NCI-H2196 treated with DMSO at 0.1 percent for 48 hours (cell line): ENCODE results near the gene PFDN2.

Experiments
- DNase-seq: peaks from one replicate; lab custom pipeline; 2025; ENCODE audit not compliant: unreplicated experiment; lab: John Stamatoyannopoulos, UW

The PFDN2 gene

DNA sequence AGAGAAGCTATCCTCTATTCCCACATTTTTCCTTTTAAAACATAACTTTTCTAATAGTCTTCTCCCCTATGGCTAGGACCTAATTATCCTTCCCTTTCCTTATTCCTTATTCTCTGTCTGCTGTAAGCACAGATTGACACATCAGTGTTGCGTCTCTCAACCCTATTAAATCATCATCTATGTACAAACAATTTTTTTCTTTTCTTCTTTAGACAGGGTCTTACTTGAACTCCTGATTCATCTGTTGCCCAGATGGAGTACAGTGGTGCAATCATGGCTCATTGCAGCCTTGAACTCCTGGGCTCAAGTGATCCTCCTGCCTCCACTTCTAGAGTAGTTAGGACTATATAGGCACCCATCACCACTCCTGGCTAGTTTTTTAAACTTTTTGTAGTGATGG is 11.4 kb downstream of the PFDN2 start:
- no peak for DNase-seq

DNA sequence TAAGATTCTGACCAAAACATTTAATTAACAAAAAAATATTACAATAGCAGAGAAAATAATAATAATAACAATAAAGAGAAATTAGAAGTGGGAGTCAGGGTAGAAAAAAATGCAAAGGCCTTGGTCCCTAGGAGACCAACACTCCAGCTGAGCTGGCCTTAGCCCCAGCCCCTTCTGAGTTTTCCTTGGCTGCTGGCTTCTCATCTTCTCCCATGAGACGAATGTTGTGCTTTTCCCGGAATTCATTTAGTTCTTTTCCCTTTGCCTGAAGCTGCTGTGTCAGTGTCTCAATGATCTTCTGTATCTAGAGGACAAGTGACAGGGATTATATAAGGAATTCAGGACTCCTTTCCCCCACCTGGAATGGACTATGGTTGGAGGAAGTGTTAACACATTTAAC is 17.3 kb downstream of the PFDN2 start:
- no peak for DNase-seq

DNA sequence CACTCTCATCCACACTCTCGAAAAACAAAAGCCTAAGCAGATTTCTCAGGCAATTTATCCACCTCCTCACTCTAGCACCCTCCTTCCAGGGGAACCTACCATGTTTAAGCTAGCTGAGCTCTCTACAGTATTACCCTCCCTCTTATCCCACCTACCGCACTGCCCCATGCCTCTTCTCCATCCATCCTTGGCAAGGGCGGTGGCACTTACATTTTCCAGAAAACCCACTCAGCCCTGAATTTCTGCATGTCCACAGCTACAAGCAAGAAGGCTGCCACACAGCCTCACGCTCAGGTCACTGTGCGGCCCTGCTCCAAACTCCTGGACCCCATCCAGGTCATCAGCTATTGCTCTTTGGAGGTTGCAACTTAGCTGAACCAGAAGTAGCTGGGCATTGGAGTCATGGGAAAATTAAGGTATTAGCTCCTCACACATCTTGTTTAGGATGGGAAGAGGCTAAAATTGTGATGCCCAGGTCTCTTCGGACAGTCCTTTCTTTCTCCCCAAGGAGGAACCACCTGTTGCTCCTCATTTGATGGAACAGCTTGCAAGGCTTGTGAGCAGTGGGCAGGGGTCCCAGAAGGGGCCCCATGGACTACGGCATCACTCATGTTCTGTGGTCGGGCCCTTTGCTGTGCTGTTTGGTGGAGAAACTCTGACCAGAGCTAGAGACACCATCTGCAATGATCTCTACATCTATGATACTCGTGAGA is 18.6 kb downstream of the PFDN2 start:
- no peak for DNase-seq

DNA sequence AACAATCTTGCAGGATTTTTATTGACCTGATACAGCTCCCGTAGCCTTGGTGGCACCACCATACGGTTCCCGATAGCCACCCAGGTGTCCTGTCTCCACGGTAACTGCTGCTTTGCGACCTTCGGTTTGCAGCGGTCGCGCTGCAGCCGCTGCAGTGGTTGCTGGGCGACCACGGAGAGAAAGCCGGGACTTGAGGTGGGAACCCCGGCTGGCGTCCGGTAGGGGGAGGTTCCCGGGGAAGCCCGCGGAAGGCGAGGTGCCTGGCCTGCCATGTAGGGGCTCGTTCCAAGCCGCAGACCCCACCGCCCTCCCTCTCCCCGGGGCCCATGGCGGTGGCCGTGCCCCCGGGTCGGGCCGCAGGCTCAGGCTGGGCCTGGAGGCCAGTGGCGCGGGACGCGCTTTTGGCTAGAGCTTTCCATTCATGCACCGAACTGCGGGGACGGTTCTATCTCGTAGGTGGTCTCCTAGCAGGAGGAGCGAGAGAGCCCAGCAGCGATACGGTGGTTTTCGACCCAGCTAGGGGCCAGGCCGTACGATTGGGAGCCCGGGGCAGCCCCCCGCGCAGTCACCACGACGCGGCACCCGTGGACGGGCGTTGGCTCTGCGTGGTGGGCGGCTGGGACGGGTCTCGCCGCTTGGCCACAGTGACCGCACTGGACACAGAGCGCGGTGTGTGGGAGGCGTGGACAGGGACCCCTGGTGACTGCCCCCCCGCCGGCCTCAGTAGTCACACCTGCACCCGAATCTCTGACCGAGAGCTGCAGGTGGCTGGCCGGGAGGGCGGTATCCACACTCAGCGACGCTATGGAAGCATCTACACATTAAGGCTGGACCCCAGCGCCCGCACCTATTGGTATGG is 19.4 kb downstream of the PFDN2 start, which contains the start of gene KLHDC9:
Gene KLHDC9, plus strand, starts transcription at position 152 of the 859 bp plus-strand sequence. Its CDS starts 175 bp downstream, at position 327.
- peak; percentile 81 for DNase-seq

DNA sequence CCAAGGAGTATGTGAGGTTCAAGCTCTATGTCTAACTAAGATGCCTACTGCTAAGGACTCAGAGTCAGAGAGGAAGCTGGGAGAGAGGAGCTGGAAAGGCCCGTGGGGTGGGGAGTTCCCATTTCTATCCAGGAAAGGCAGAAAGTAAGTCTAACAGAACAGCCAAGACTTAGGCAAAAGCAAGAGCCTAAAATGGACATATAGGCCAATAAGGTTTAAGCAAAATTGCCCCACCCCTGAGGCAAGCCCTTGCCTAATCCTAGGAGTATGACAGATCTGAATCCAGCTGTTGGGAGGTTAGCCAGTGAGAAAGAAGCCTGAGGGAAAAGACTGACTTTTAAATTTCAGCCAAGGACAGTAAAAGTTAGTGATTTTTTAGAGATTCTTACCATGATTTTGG is 21.3 kb downstream of the PFDN2 start:
- DNase-seq = no peak

DNA sequence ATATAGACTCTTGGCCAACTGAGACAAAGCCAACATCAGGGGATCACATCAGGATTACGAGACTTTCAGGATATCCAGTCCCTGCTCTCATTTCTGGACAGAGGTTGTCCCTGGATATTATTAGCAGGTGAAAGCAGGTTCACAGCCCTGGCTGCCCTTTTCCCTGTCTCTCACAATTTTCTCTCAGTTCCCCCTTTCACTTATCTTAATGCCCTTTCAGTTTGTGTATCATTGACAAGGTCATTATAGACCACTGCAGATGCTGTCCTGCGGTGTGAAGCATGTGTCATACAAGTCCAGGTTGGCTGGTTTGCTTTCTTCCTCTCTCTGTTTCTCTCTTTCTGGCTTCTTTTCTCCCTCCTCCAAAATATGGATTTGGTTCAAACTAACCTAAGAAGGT is 21.8 kb downstream of the PFDN2 start:
- no peak for DNase-seq

DNA sequence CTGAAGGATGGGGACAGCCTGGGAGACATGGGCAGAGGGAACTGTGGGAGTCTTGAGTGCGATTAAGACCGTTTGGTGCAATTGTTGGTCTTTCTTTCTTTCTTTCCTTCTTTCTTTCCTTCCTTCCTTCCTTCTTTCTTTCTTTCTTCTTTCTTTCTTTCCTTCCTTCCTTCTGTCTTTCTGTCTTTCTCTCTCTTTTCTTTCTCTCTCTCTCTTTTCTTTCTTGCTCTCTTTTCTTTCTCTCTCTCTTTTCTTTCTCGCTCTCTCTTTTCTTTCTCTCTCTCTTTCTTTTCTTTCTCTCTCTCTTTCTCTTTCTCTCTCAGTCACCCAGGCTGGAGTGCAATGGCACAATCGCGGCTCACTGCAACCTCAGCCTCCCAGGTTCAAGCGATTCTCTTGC is 22.6 kb downstream of the PFDN2 start:
- no peak for DNase-seq

DNA sequence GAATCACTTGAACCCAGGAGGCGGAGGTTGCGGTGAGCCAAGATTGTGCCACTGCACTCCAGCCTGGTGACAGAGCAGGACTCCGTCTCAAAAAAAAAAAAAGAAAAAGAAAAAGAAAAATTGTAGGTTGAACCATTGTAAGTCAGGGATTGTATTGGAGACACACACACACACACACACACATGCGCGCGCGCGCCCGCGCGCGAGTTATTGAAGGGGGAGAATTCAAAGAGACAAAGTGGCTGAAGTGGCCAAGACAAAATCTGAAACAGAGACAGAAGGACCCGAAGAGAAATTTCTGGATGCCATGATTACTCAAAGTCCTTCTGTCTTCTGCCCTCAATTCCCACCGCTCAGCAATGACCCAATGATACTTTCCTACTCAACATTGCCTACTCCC is 23.4 kb downstream of the PFDN2 start:
- DNase-seq = no peak

DNA sequence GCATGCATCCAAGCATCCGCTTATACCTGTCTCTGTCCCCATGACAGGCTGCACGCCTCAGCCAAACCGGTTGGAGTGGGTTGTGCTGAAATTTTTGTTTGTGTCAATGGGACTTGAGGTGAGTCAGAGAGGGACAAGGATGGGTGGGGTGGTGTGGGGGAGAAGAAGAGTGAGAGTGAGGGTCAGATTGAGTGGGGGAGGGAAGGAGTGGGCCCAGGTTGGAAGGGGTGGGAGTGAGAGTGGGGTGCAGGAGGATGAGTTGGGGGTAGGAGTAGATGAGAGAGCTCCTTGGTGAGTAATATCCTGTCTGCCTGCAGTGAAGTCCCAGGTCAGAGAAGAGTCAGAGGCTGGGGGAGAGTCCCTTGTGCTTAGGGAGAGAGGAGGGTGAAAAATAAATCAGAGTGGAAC is 25.2 kb downstream of the PFDN2 start:
- no peak for DNase-seq

DNA sequence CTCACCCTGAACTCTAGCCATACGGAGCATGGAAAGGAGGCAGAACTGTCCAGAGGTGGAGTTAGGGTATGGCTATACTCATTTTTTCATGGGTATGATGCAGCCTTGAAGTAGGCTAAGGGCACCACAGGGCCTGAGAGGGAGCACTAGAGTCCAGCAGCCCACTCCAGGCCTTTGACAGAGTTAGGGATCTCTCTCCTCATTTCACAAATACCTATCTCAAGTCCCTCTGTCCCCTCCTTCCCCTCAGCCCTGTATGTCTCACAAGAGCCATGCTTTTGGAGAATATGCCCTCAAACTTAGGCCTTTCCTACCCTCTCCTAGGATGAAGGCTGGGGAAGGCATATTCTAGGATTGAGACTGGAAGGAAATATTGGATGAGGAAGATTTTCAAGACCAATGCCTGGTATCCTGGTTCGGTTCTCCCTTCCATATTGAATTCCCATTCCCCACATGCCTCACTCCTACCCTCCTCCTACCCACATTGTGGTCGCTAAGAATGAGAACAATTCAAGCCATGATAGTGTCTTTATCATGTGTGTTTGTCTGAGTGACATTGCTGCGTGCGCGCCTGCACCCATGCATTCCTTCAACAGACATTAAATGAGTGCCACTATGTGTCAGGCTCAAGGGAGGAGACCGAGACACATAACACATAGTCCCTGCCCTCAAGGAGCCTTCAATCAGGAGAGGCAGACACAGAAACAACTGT is 25.9 kb downstream of the PFDN2 start:
- no peak for DNase-seq

DNA sequence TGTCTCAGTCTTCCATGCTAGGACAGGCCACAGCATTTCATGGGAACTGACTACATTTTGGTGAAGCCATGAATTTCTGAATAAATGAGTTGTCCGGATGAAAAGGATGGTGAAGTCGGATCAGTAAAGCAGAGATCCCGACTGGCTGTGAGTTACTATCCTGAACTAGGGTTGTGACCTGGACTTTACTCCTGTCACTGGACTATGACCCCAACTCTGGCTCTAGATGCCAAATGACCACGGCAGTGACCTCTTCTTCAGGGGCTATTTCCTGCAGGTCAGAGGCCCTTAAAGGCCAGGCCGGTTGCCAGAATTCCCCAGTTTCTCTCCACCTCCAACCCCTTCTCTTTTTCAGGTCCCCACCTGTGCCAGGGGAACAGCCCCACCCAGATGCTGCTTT is 26.7 kb downstream of the PFDN2 start:
- DNase-seq = no peak

DNA sequence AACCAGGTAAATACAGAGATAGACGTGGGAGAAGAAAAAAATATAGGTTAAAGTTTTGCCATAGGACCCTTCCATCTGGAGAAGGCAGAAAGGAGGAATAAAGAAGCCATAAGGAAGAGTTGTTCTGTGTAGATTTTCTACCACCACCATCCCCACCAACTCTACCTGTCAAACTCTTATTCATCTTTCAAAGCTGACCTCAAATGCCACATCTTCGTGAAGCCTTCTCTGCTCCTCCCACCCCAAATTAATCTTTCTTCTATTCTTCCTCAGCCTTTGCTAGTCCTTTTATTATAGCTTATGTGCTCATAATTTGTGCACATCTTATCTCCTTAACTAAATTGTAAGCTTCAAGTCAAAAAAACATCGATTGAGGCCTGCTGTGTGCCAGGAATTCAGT is 27.2 kb downstream of the PFDN2 start:
- DNase-seq = no peak

DNA sequence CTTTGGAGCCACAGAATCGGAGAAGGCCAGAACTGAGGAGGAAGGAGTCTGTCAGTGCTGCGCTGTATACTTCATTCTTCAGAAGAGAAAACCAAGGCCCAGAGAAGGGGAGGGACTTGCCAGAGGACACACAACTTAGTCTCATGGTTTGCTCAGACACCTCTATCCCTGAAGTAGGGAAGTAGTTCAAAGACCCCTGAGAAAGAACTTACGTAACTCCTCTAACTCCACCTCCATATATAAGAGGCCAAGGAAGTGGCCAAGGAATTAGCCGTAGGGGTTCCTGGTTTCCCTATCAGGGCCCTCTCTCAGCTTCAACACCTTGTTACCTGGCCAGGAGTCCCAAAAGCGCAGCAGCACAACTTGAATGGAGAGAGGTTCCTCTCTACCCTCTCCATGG is 27.9 kb downstream of the PFDN2 start:
- no peak for DNase-seq

DNA sequence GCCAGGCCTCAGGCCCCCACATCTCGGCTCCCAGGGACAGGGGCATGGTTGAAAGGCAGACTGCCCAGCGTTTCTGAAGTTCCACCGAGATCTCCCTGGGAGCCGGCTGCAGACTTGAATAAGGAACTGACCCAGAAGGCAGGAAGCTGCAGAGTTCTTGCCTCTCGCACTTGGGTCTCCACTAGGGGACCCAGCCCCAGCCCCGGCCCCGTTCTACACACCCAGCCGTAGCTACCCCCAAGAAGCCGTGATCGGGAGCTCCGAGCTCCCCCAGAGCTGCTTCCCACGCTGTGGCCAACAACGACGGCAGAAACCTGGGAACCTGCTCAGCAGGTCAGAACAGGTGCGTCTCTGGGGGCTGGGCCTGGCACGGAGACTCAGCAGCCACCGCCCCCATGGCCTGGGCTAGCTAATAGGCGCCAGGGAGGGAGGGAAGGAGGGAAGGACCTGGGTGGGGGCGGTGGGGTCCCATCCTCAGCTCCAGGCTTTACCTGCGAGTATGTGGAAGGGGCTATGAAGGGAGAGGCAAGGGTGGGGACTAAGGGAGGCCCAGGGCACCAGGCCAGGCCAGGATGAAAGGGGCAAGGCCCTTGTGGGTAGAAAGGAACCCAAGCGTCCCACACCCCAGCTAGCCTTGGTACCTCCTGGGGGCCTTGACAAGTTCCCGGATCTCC is 28.4 kb downstream of the PFDN2 start, which contains the start of gene NECTIN4:
Gene NECTIN4, minus strand, starts transcription at position 308 of the 674 bp plus-strand sequence. Its CDS starts 262 bp downstream, at position 46.
- no peak for DNase-seq

DNA sequence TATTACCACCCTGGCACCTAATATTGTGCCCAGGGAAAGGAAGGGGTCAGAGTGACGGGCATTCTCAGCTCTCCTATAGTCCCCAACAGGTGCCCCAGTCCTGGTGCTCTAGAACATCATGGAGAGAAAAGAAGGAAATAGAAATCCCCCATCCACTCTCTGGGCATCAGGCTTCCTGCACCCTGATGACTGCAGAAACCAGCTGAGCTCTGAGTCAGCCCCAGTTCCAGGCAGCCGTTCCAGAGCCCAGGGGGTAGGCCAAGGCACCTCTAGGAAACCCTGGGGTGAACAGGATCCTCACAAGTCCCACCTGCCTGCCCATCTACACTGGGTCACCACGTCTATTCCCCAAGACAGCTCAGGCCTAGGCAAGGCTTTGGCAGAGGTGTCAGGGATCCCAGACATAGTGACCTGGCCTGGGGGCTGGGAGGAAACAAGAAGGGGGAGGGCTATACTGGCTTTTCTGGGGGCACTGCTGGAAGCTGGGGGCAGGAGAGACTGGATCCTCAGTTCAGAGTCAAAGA is 29.2 kb downstream of the PFDN2 start:
- DNase-seq = no peak

DNA sequence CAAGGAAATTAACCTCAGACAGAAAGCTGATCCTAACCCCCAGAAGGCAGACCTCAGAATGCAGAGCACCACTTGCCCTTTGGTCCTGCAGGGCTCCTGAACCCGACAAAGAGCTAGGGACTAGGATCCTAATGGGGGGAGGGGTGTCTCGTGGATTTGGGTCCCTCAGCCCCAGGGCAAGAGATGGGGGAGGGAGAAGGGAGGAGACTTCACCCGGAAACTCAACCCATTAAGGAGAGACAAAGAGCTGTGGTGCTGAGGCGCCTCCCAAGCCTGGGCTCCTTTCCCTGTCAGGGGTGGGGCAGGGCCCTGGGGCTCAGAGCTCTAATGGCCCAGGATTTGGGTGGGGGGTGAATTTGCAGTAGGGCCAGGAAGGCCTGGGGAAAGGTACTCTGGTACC is 31.4 kb downstream of the PFDN2 start:
- DNase-seq = no peak

DNA sequence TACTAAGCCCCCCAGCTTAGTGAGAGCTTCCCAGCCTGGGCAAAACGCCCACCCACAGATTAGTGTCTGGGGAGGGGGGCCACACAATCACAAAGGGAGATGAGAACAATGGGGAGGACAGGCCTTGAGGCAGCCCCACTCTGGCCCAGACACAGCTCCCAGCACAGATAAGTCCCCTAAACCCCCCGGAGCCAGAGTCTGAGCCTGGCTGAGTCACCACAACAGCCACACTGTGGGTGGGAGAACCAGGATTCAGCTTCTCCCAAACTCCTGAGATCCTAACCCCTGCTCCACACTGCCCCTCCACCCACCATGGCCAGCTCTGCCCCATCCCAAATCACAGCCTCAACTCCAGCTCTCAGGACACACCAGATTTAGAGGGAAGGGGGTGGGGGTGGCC is 32.7 kb downstream of the PFDN2 start:
- no peak for DNase-seq

DNA sequence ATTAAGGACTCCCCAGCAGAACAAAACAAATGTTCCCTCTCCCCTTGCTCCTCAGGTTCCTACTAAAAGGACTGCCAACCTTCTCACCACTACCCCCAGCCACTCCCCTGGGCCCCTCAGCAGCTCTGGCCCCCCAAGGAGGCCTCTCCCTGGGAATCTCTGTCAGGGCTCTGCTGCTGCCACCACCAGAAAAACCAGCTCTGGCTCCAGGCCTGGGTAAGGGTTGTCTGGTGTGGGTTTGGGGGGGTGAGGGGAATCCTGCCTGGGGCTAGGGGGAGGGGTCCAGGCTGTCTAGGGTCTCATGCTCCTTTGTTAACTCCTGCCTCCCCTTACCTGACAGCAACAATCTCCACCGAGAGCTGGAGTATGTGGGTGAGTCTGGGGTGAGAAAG is 33.2 kb downstream of the PFDN2 start:
- DNase-seq = no peak

DNA sequence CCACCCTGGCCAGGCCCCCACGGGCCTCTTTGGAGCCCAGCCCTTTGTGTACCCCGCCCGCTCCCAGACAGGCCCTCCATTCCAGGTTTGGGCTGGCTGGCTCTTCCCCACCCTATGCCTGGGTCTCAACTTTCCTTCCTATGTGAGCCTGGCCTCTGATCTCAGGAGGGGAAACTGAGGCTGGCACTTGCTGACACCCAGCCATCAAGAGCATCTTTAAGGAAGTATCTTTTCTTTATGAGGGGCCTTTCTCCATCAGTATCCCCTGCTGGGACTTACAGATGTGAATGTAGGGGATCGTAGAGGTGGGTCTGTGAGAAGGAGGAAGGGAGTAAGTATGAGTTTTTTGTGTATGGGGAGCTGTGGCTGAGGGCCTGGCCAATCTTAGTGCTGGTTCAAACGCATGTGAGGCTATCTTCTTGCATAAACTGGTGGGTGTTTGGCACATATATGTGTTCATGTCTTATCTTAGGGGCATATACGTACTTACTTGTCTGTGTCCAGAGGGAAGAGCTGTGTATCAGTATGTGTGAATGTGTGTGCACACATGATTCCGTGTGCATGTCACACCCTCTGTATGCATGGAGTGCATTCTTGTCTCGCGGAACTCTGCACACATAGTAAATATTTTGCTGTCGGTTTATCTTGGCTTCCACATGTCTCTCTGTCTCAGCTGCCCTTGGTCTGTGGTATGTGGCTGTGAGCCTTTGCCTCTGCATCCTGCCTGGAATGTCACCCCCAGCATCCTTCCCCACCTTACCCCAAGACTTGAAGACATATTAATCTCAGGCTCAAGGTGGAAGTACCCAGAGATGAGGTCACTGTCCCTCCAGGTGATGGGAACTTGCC is 33.9 kb downstream of the PFDN2 start:
- DNase-seq = no peak
